Measurements from ENCODE around the gene TOR2A.

Gene TOR2A

DNA sequence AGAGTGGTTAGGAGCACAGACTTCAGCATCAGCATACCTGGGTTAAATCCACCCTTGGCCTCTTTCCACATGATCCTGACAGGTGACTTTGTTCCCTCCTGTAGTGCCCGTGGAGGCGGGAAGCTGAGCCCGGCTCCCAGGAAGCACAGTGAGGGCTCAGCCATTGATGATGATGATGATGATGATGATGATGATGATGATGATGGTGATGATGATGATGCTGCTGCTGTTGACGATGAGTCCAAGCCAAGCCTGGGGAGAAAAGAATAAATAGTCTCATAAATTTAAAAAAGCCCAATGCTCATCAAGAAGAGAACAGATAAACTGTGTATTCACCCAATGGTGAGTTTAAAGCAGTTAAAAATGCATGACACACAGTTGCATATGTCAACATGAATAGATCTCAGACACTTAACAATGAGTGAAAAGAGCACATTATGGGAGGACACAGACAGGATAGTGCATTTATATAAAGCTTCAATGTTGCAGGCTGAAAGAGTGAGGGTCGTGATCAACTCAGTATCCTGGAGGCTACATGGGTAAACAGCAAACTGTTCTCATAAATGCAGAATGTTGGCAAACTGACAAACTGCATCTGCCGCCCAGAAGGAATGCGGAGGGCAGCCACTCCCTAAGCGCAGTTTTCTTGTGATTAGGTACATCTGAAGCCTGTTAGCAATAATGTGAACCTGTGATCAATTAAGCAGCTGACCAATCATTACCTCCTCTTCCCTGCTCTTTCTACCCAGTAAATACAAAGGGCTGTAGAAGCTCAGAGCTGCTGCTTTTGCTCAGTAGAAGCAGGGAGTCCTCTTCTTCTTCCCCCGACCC is 40.0 kb downstream of the TOR2A start:
- DNase-seq: no peak

DNA sequence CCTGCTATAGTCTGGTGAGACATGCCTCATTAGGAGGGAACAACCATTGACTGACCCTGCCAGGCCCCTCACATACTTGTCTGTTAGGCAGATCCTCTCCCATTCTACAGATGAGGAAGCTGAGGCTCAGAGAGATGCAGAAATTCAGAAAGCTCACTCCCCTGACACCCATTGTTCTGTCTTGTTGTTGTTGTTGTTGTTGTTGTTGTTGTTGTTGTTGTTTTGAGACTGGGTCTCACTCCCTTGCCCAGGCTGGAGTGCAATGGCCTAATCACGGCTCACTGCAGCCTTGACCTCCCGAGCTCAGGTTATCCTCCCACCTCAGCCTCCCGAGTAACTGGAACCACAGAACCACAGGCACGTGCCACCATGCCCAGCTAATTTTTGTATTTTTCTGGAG is 41.4 kb downstream of the TOR2A start:
- DNase-seq: no peak

DNA sequence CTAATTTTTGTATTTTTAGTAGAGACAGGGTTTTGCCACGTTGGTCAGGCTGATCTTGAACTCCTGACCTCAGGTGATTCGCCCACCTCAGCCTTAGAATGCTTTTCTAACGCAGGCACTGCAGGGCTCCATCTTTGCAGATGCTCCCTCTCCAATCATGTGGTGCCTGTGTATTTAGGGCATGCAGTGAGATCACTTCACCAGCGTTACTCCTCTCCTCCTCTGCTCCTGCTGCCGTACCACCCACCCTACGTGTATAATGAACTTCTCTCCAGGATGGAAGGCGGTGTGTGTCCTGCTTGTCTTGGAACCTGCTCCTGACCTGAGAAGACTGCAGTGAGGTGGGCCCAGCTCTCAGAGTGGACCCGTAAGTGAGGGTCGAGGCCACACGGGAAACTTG is 42.0 kb downstream of the TOR2A start:
- DNase-seq: no peak

DNA sequence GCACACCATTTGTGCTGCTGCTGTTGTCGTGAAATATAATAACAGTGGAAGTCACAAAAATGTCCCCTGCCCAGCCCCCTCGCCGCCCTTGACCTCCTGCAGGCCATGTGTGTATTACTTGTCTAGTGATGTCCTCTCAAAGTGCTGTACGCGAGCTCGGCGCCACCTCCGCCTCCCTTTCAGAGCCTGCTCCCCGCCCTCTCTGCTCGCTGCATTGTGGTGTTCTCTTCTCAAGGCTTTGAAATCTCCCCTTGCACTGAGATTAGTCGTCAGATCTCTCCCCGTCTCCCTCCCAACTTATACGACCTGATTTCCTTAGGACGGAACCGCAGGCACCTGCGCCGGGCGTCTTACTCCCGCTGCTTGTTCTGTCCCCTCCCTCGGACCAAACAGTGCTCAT is 43.0 kb downstream of the TOR2A start:
- DNase-seq: no peak

DNA sequence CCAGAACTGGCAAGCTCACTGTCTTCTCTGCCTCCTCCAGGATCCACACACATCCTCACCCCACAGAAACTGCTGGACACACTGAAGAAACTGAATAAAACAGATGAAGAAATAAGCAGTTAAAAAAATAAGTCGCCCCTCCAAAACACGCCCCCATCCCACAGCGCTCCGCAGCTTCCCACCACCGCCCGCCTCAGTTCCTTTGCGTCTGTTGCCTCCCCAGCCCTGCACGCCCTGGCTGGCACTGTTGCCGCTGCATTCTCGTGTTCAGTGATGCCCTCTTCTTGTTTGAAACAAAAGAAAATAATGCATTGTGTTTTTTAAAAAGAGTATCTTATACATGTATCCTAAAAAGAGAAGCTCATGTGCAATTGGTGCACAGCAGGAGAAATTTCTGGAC is 44.4 kb downstream of the TOR2A start:
- no peak for DNase-seq

DNA sequence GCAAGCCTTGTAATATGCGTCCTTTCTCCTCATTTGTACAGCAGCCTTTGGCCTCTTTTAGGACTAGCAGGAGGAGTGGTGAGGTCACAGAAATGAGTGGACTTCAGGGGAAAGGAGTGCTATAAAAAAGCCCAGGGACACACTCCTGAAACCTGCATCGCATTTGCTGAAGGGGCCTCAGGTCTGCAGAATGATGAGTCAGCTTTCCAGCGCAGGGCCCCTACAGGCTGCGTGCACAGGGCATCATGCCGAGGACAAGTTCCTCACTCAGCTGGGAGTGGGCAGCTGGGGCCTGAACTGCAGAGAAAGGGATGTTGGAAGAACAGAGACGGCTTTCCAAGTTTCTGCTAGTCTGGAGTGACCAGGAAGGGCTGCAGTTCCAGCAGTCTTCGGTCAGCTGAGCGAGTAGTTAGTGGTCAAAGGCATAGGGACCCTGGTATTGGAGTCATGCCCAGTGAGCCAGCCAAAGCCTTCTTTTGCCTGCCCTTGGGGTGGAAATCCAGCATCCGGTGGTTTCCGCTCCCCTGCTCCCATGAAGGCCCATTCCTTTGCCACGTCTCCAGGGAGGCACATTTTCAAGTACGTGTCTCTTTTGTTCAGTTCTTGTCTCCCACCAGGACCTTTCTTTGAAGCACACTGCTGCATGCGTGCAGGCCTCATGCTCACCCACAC is 45.6 kb downstream of the TOR2A start:
- no peak for DNase-seq

DNA sequence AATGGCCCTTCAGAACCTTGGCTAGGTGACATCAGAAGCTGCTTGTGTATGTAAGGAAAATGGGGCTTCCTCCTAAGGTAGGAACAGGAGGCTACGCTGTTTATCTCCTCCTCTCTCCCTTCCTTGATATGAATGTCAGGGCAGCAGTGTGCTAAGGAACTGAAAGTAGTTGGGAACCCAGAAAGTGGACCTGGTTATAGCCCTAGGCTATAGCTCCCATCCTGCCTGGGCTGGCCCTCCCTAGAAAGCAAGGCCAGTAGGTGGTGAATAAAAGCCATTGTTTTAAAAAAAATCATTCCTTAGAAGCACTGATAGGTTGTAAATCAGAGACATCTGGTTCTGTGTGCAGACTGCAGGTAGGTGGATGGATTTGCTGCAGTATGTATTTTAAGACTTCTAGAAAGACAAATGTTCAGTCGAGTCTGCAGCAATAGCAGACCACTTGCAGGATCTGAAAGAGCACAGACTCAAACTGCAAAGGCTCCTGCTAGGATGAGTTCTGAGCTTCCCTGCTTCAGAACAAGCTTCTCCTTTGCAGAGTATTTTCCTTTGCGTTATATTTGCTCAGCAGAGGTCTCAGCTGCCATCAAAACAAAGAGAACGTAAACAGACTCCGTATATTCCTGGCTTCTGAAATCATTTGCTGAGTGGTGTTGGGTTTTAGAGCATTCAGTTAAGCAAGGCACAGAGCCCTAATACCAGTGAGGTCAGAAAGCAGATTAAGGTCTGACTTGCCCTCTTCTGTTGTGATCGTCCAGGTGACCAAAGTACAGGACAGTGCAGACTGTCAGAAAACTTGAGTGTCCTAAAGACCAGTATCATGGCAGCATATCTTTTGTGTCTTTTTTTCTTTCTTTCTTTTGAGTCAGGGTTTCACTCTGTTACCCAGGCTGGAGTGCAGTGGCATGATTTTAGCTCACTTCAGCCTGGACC is 48.4 kb downstream of the TOR2A start:
- no peak for DNase-seq

DNA sequence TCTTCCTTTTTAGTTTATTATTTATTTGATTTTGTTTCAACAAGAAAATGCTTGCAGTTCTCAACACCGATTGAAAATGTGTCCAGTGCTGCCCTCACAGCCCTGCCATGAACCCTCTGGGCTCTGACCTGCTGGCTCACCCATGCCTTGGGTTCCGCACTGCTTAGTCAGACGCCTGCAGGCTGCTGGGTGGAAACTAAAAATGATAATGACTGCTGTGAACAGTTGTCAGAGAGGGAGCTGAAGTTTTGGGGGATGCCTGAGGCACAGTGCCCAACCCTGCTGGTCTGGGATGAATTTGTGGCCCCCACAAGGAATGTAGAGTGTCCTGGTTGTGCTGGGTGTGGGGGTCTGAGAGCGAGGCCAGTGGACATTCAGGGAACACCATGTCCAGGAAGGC is 50.5 kb downstream of the TOR2A start:
- DNase-seq: no peak

DNA sequence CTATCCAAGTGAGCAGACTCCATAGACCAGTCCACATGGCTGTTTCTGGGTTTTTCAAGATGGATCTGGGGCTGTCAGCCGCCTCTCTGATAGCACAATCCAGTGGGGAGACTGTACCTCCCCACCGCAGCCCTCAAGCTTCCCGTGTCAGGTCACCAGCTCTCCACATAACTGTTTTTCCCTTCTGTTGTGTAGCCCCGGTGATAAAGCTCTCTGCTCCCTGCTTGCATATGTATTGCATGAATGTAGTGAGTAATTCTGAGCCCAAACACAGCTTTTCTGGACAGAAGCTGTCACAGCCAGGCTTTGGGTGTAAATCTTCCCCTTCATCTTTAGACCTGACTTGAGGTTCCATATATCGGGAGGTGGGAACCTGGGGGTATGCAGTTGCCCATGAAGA is 51.4 kb downstream of the TOR2A start:
- DNase-seq: no peak

DNA sequence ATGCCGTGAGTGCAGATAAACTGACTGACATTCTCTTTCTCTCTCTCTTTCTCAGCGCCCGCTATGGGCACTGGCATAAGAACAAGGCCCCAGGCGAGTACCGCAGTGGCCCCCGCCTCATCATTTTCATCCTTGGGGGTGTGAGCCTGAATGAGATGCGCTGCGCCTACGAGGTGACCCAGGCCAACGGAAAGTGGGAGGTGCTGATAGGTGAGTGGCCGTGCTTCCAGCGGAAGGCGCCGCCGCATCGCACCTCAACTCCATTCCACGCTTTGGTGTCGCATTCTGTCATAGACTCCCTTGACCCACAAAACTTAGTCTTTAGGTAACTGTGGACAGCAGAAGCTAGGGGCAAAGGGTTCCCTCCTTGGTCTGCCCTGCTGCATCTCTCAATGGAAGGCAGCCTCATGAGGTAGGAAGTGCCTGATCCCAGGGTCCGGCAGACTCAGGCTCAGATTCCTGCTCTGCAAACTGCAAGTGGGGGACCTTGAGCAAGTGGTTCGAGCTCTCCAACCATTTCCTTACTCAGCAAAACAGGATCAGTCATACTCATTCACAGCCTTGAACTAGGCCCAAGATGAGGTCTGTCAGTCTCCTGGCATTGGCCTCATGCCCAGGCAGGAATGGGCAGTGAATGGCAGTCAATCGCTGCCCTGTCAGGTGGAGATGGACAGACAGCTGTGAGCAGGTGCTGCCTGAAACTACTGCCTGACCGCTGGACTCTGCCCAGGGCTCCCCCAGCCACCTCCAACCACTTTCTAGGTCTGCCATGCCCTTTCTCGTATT is 52.5 kb downstream of the TOR2A start:
- DNase-seq: no peak

All from activated CD4-positive, alpha-beta T cell treated with anti-CD3 and anti-CD28 coated beads for 48 hours (primary cell).